Measurements from ENCODE around the gene KCTD1. TPM values are rescaled to one million over a fixed set of nuclear protein-coding genes. Genes with fewer than 3 reads are reported as not detected.

KCTD1 gene
- total and polyA plus RNA-seq, 10 of the 15 experiments (the other 5 are each of a cell fraction or from before 2014, with no cell fraction given), result 1.5 to 13.4 (median 5.5) TPM

- Histone ChIP-seq H3K4me1 (ENCODE audit: control insufficient read depth, insufficient read depth, low read length) (peaks cover 3% of the 10 kb centered on the region; the same call in 1 of the 2 replicates), H3K36me3 (ENCODE audit: control insufficient read depth in 2 of 2, insufficient read depth in 2 of 2, low read length in 1 of 2) (0 out of 4 replicates have a peak, but pooled peaks cover 0 to 4% of the 10 kb centered on the region in 2 experiments), H3K4me3 (no peak overlapping the region), H3K27me3 (replicated peaks in 1 of 2; ENCODE audit: control insufficient read depth in 2 of 2, insufficient read depth in 2 of 2, low read length in 1 of 2) (no peaks in the 10 kb centered on the region), H3K79me2 (ENCODE audit: control insufficient read depth, insufficient read depth, low read length) (no peaks in the 10 kb centered on the region; the same call in none of the 2 replicates), H3K9me3 (replicated peaks; ENCODE audit: control insufficient read depth, insufficient read depth, low read length) (no peaks in the 10 kb centered on the region), H3K9ac (ENCODE audit: control insufficient read depth, insufficient read depth, low read length) (no peak overlapping the region), H3K4me2 (ENCODE audit: control insufficient read depth, insufficient read depth) (no peak overlapping the region), H2AFZ (ENCODE audit: control insufficient read depth, low read depth, low read length) (no peak overlapping the region), H4K20me1 (ENCODE audit: control insufficient read depth, insufficient read depth) (no peaks in the 10 kb centered on the region), H3K27ac (ENCODE audit: control insufficient read depth, insufficient read depth) (no peak overlapping the region)
- FAIRE-seq (no peak), DNase-seq (ENCODE audit: low read depth, low spot score) (no peak), ATAC-seq (no peak)
- POLR2A ChIA-PET, result interaction anchor here (1.2 kb wide), 1 partner anchor 13 kb away, joined by 5 read pairs; no protein-coding TSS in a partner anchor
- BruUV-seq (replicated peaks), result no TSS peak
- in situ Hi-C loops (cut with MboI) (no loop called here), intact Hi-C loops (cut with micrococcal nuclease; ENCODE audit: unreplicated experiment) (loop anchor here (5.0 to 10.0 kb wide), 3 partner anchors 68 to 435 kb away; no protein-coding TSS in a partner anchor)
- 85% methylated on average over 6 of the region's 6 CpGs for WGBS (ENCODE audit: insufficient coverage, insufficient replicate concordance, low lambda C conversion rate, missing lambda C conversion rate)
- SMC1A ChIA-PET (ENCODE audit: uncharacterized antibody, unreplicated experiment), result interaction anchor here (1.1 to 1.7 kb wide), 3 partner anchors 62 to 103 kb away, joined by 3 to 5 read pairs (median 3); no protein-coding TSS in a partner anchor
- CTCF ChIA-PET, result interaction anchor here (1.4 kb wide), 1 partner anchor 157 kb away, joined by 3 read pairs; no protein-coding TSS in a partner anchor
- TF ChIP-seq CBX5 (IDR thresholded peaks at IDR 0.05; ENCODE audit: low read depth) (no peak), BCLAF1 (IDR thresholded peaks at IDR 0.05) (no peak), BCL3 (IDR thresholded peaks at IDR 0.05; ENCODE audit: borderline replicate concordance, insufficient read depth, low read depth, low read length, poor library complexity, severe bottlenecking) (no peak), BACH1 (IDR thresholded peaks at IDR 0.05; ENCODE audit: borderline replicate concordance) (no peak), RB1 (IDR thresholded peaks at IDR 0.05; ENCODE audit: borderline replicate concordance) (no peak)
- RAD21 ChIA-PET (ENCODE audit: unreplicated experiment), result interaction anchor here (1.9 kb wide), 1 partner anchor 135 kb away, joined by 5 read pairs; no protein-coding TSS in a partner anchor
These were observed 8.2 kb downstream of the KCTD1 start for GRCh38 chr18:26540043-26540628.
